BJ (cell line): ENCODE data around the gene MED28. TPM values are rescaled to one million over a fixed set of nuclear protein-coding genes. Genes with fewer than 3 reads are reported as not detected.

Experiments used
- CTCF ChIA-PET: fragments of 350-600 bp; formaldehyde crosslinking; extraction: SDS; loops from one replicate; lab custom pipeline; 2021; ENCODE audit warnings: antibody characterized with exemption, inconsistent platforms; lab: Yijun Ruan, JAX
- POLR2A ChIA-PET: fragments of 300-600 bp; sonication (Branson Sonifier 250); formaldehyde crosslinking; extraction: SDS; loops from one replicate; lab custom pipeline; 2021; ENCODE audit warnings: antibody characterized with exemption; lab: Charles Lee
- DNase-seq: peaks from one replicate; pipeline ENCODE4 v3.0.0-alpha.2; 2011; ENCODE audit warnings: low read depth
- H3K27me3 ChIP-seq: 2 replicates; pipeline ENCODE4 v1.6.0; 2011; ENCODE audit warnings: low read length; ENCODE audit not compliant: control insufficient read depth, insufficient read depth
- H3K36me3 ChIP-seq: 2 replicates; pipeline ENCODE4 v1.5.1; 2011; ENCODE audit warnings: low read length; ENCODE audit not compliant: control insufficient read depth, insufficient read depth
- H3K4me3 ChIP-seq: 2 replicates; pipeline ENCODE4 v1.5.1; 2011; ENCODE audit warnings: low read depth, mild to moderate bottlenecking, control low read depth, low read length
- CTCF ChIP-seq: IDR thresholded peaks from 2 replicates; pipeline ENCODE4 v1.5.1; 2011; ENCODE audit warnings: low read depth, mild to moderate bottlenecking, control low read depth, inconsistent platforms, low read length, moderate library complexity; ENCODE audit not compliant: insufficient read depth
- polyA plus RNA-seq: library from polyadenylated mRNA; depleted of rRNA; stranded (reverse); fragments of >200 nt; gene quantifications from 2 replicates; pipeline ENCODE4 v1.2.3, GENCODE V29; 2011

The MED28 gene
- polyA plus RNA-seq, 1 experiment: 9.0 TPM

GRCh38 chr4:17576932-17577664 is 37.3 kb upstream of the MED28 start, which contains the start of gene LAP3:
TSS of gene LAP3 (plus strand) at chr4:17577198. CDS start at chr4:17577466, 268 bp downstream.
- ChIA-PET CTCF (interaction anchor here (0.6 to 2.2 kb wide), 3 partner anchors 29 to 1154 kb away, joined by 3 to 5 read pairs (median 3); no protein-coding TSS in a partner anchor), POLR2A (no interaction called here)
- Histone ChIP-seq H3K36me3 (no peaks in the 10 kb centered on the region; the same call in none of the 2 replicates), H3K4me3 (peak within 1 kb of the TSS; percentile 86), H3K27me3 (no peaks in the 10 kb centered on the region)
- peak; percentile 73 for DNase-seq
- TF ChIP-seq CTCF: no peak

- ChIA-PET POLR2A (no interaction called here), CTCF (interaction anchor here (0.6 to 2.2 kb wide), 2 partner anchors 29 to 237 kb away, joined by 3 to 5 read pairs; no protein-coding TSS in a partner anchor)
- peak; percentile 22; the same call in 1 of the 2 replicates for TF ChIP-seq CTCF
- Histone ChIP-seq H3K4me3 (peak overlapping the region; percentile 86), H3K27me3 (no peaks in the 10 kb centered on the region), H3K36me3 (no peaks in the 10 kb centered on the region; the same call in none of the 2 replicates)
- no peak for DNase-seq
Observed at GRCh38 chr4:17577665-17578481, 36.6 kb upstream of the MED28 start.

GRCh38 chr4:17578482-17578891 is 36.0 kb upstream of the MED28 start:
- CTCF ChIA-PET: interaction anchor here (2.2 kb wide), 1 partner anchor 30 kb away, joined by 5 read pairs; no protein-coding TSS in a partner anchor

GRCh38 chr4:17580969-17581368 is 33.5 kb upstream of the MED28 start:
- Histone ChIP-seq H3K27me3 (no peaks in the 10 kb centered on the region), H3K4me3 (no peak overlapping the region), H3K36me3 (peaks cover 14% of the 10 kb centered on the region)
- no peak for TF ChIP-seq CTCF
- ChIA-PET POLR2A (no interaction called here), CTCF (no interaction called here)
- DNase-seq: no peak

More at GRCh38 chr4:17578482-17578891, 36.0 kb upstream of the MED28 start:
- no peak for DNase-seq
- POLR2A ChIA-PET: no interaction called here
- no peak for TF ChIP-seq CTCF
- H3K4me3 ChIP-seq: peak overlapping the region; percentile 86
- no peaks in the 10 kb centered on the region for H3K27me3 ChIP-seq
- peaks cover 4% of the 10 kb centered on the region for H3K36me3 ChIP-seq

- POLR2A ChIA-PET: no interaction called here
- no peaks in the 10 kb centered on the region for H3K27me3 ChIP-seq
- TF ChIP-seq CTCF: no peak
- CTCF ChIA-PET: interaction anchor here (1.9 kb wide), 1 partner anchor 11 kb away, joined by 4 read pairs; no protein-coding TSS in a partner anchor
- no peak overlapping the region for H3K4me3 ChIP-seq
- peaks cover 14% of the 10 kb centered on the region for H3K36me3 ChIP-seq
- DNase-seq: no peak
Observed at GRCh38 chr4:17583276-17583675, 31.2 kb upstream of the MED28 start.
